Measurements from ENCODE around the gene FUNDC1.

The FUNDC1 gene

DNA sequence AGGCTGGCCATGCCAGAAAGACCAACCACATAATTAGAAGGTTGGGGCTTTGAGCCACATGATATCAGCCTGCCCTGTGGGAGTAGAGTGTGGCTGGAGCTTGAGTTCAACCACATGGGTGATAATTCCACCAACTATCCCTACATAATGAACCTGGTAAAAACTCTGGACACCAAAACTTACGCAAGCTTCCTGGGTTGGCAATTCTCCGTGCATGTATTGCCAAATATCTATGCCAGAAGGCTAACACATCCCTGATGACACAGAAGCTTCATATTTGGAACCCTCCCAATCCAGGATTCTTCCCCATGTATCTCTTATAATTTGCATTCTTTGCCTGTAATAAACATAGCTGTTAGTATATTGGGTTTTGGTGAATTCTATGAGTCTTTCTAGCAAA, 68.2 kb downstream of the FUNDC1 start:
- no peak for DNase-seq

All from activated CD4-positive, alpha-beta T cell treated with anti-CD3 and anti-CD28 coated beads for 48 hours (primary cell).